Measurements from ENCODE around the gene CD63.

GRCh38 chr12:55695349-55695748 lies 33.5 kb downstream of the CD63 start:
- TF ChIP-seq, protein P1, sequence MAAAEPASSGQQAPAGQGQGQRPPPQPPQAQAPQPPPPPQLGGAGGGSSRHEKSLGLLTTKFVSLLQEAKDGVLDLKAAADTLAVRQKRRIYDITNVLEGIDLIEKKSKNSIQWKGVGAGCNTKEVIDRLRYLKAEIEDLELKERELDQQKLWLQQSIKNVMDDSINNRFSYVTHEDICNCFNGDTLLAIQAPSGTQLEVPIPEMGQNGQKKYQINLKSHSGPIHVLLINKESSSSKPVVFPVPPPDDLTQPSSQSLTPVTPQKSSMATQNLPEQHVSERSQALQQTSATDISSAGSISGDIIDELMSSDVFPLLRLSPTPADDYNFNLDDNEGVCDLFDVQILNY (CRISPR knock-in tag; IDR thresholded peaks at IDR 0.05), result no peak
- TF ChIP-seq IRF2 (CRISPR knock-in tag; IDR thresholded peaks at IDR 0.05; ENCODE audit: borderline replicate concordance, low read depth) (no peak), CTCF (IDR thresholded peaks at IDR 0.05) (no peak), MLX (CRISPR knock-in tag; IDR thresholded peaks at IDR 0.05) (no peak), KAT7 (CRISPR knock-in tag; IDR thresholded peaks at IDR 0.05; ENCODE audit: borderline replicate concordance) (no peak), USF2 (CRISPR knock-in tag; IDR thresholded peaks at IDR 0.05) (no peak)
- TF ChIP-seq, protein P2, sequence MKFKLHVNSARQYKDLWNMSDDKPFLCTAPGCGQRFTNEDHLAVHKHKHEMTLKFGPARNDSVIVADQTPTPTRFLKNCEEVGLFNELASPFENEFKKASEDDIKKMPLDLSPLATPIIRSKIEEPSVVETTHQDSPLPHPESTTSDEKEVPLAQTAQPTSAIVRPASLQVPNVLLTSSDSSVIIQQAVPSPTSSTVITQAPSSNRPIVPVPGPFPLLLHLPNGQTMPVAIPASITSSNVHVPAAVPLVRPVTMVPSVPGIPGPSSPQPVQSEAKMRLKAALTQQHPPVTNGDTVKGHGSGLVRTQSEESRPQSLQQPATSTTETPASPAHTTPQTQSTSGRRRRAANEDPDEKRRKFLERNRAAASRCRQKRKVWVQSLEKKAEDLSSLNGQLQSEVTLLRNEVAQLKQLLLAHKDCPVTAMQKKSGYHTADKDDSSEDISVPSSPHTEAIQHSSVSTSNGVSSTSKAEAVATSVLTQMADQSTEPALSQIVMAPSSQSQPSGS (CRISPR knock-in tag; IDR thresholded peaks at IDR 0.05; ENCODE audit: borderline replicate concordance, low read depth), result no peak

All from WTC11 (cell line).